HCT116 (cell line): ENCODE data around the gene LYPD4. TPM values are rescaled to one million over a fixed set of nuclear protein-coding genes. Genes with fewer than 3 reads are reported as not detected.

Experiments used
- ATAC-seq: fragments of 200-7000 bp; cut with Tn5 transposase; 2 replicates; pipeline ENCODE4 v1.9.1; 2020; ENCODE audit warnings: mild to moderate bottlenecking, moderate library complexity
- BruUV-seq: library from RNA; stranded (reverse); fragments of 400-500 nt; replicated peaks from 2 replicates; lab custom pipeline; 2021; lab: Mats Ljungman, UMichigan
- CTCF ChIA-PET: fragments of 300-600 bp; sonication (Branson Sonifier 250); formaldehyde crosslinking; loops from one replicate; lab custom pipeline; 2021; ENCODE audit warnings: antibody characterized with exemption; lab: Charles Lee
- POLR2A ChIA-PET: fragments of 300-600, 350-600 bp; sonication (Branson Sonifier 250); formaldehyde crosslinking; loops from one replicate; lab custom pipeline; 2021; ENCODE audit warnings: antibody characterized with exemption; lab: Charles Lee
- RAD21 ChIA-PET, 2 experiments: fragments of 300-600 bp; sonication (Branson Sonifier 250); formaldehyde crosslinking; loops; one replicate each; lab custom pipeline; 2023; ENCODE audit warnings: low total read pairs in 2 of 2; ENCODE audit not compliant: uncharacterized antibody in 2 of 2, unreplicated experiment in 2 of 2, low non-redundant PET in 1 of 2; lab: Charles Lee
- DNase-seq: peaks from one replicate; pipeline ENCODE4 v3.0.0-alpha.2; 2010; ENCODE audit warnings: low read depth, low spot score
- H2AFZ ChIP-seq: fragments of 200-600 bp; shearing (Covaris generic), sonication (generic); 2 replicates; pipeline ENCODE4 v1.6.1; 2017; ENCODE audit warnings: low read depth, mixed run types, mixed read lengths, antibody characterized with exemption, low read length; ENCODE audit not compliant: poor library complexity, severe bottlenecking
- H3K27ac ChIP-seq: 2 replicates; pipeline ENCODE4 v1.5.1; 2012; ENCODE audit warnings: low read depth, low read length
- H3K27me3 ChIP-seq: fragments of 200-600 bp; sonication (generic); 2 replicates; pipeline ENCODE4 v1.6.1; 2016; ENCODE audit warnings: mixed run types, low read length, mixed read lengths; ENCODE audit not compliant: insufficient read depth
- H3K36me3 ChIP-seq, 2 experiments: fragments of 200-500 bp in 1 of 2; fragments of 200-600 bp in 1 of 2; sonication (Bioruptor generic) in 1 of 2; sonication (generic) in 1 of 2; 2 replicates each; pipeline versions ENCODE4 v1.5.1 to v1.6.1; 2014 to 2016; ENCODE audit warnings: low read length in 2 of 2, inconsistent platforms in 1 of 2, mixed read lengths in 1 of 2, mixed run types in 1 of 2; ENCODE audit not compliant: insufficient read depth in 2 of 2, control insufficient read depth in 1 of 2
- H3K4me1 ChIP-seq, 2 experiments: fragments of 200-600 bp in 1 of 2; sonication (generic) in 1 of 2; 2 replicates each; pipeline versions ENCODE4 v1.5.1 to v1.6.1; 2012 to 2017; ENCODE audit warnings: low read length in 2 of 2, inconsistent platforms in 1 of 2, mild to moderate bottlenecking in 1 of 2, mixed read lengths in 1 of 2, mixed run types in 1 of 2, moderate library complexity in 1 of 2; ENCODE audit not compliant: insufficient read depth in 2 of 2, control insufficient read depth in 1 of 2
- H3K4me2 ChIP-seq: fragments of 200-600 bp; sonication (generic); 2 replicates; pipeline ENCODE4 v1.6.1; 2017; ENCODE audit warnings: mixed run types, low read length, mixed read lengths
- H3K4me3 ChIP-seq, 2 experiments: fragments of 200-600 bp in 1 of 2; sonication (generic) in 1 of 2; replicated peaks in 1 of 2; 2 replicates each; pipeline ENCODE4 v1.5.1; 2011 to 2016; ENCODE audit warnings: low read length in 2 of 2, control low read depth in 1 of 2, low read depth in 1 of 2, mild to moderate bottlenecking in 1 of 2, mixed read lengths in 1 of 2, mixed run types in 1 of 2
- H3K79me2 ChIP-seq: fragments of 200-600 bp; sonication (generic); 2 replicates; pipeline ENCODE4 v1.6.1; 2017; ENCODE audit warnings: mild to moderate bottlenecking, mixed run types, low read length, moderate library complexity, mixed read lengths; ENCODE audit not compliant: insufficient read depth
- H3K9ac ChIP-seq: fragments of 200-600 bp; sonication (generic); 2 replicates; pipeline ENCODE4 v1.6.1; 2016; ENCODE audit warnings: low read length, mixed read lengths
- H3K9me2 ChIP-seq: fragments of 200-600 bp; sonication (generic), shearing (Covaris generic); 2 replicates; pipeline ENCODE4 v1.6.1; 2017; ENCODE audit warnings: mixed run types, mild to moderate bottlenecking, moderate library complexity; ENCODE audit not compliant: insufficient read depth
- H3K9me3 ChIP-seq, 2 experiments: fragments of 200-500 bp in 1 of 2; fragments of 200-600 bp in 1 of 2; sonication (Bioruptor generic) in 1 of 2; sonication (generic) in 1 of 2; 2 replicates each; pipeline ENCODE4 v1.6.1; 2014 to 2017; ENCODE audit warnings: low read length in 2 of 2, mixed read lengths in 2 of 2, inconsistent platforms in 1 of 2, low read depth in 1 of 2, mild to moderate bottlenecking in 1 of 2, mixed run types in 1 of 2, moderate library complexity in 1 of 2; ENCODE audit not compliant: control insufficient read depth in 1 of 2, insufficient read depth in 1 of 2
- H4K20me1 ChIP-seq: fragments of 200-600 bp; sonication (generic), shearing (Covaris generic); 2 replicates; pipeline ENCODE4 v1.6.1; 2017; ENCODE audit warnings: mixed run types, mild to moderate bottlenecking, moderate library complexity; ENCODE audit not compliant: insufficient read depth
- CEBPB ChIP-seq: IDR thresholded peaks from 2 replicates; pipeline ENCODE4 v1.6.1; 2012; ENCODE audit warnings: low read depth
- ELF1 ChIP-seq: IDR thresholded peaks from 2 replicates; pipeline ENCODE4 v1.6.1; 2012; ENCODE audit warnings: low read depth, borderline replicate concordance
- EZH2 ChIP-seq: fragments of 200-600 bp; sonication (generic); IDR thresholded peaks from 2 replicates; pipeline ENCODE4 v1.6.1; 2017; ENCODE audit warnings: antibody characterized with exemption, mixed run types
- FOSL1 ChIP-seq: IDR thresholded peaks from 2 replicates; pipeline ENCODE4 v1.6.1; 2012; ENCODE audit warnings: low read depth
- POLR2AphosphoS5 ChIP-seq: IDR thresholded peaks from 2 replicates; pipeline ENCODE4 v1.6.1; 2011; ENCODE audit warnings: mild to moderate bottlenecking, low read depth, low read length, moderate library complexity
- REST ChIP-seq: IDR thresholded peaks from 2 replicates; pipeline ENCODE4 v1.6.1; 2012; ENCODE audit warnings: low read depth
- SP1 ChIP-seq: IDR thresholded peaks from 2 replicates; pipeline ENCODE4 v1.6.1; 2012; ENCODE audit warnings: low read depth
- SRF ChIP-seq: IDR thresholded peaks from 2 replicates; pipeline ENCODE4 v1.6.1; 2012; ENCODE audit warnings: low read depth
- TCF7L2 ChIP-seq: IDR thresholded peaks from 2 replicates; pipeline ENCODE4 v1.7.0; 2011; ENCODE audit warnings: borderline replicate concordance, inconsistent platforms; ENCODE audit not compliant: insufficient read depth, insufficient read length; ENCODE audit errors: extremely low read depth
- intact Hi-C: fragments of 100-400 bp; cut with micrococcal nuclease; formaldehyde crosslinking; loops from 2 replicates; pipeline ENCODE4 v1.10.0; 2022
- total RNA-seq: library from RNA; stranded (reverse); gene quantifications from one replicate; pipeline ENCODE4 v1.2.1, GENCODE V29; 2021; ENCODE audit not compliant: unreplicated experiment

LYPD4 gene
- total RNA-seq, 1 experiment from 2014 or later, result not detected

GRCh38 chr19:41880329-41880708, 35.8 kb upstream of the LYPD4 start:
- DNase-seq, result no peak
- Histone ChIP-seq H3K36me3 (no peaks in the 10 kb centered on the region), H3K4me2 (no peak overlapping the region), H2AFZ (no peak overlapping the region), H3K4me1 (peaks cover 6 to 20% of the 10 kb centered on the region in 2 experiments; a peak in 3 of 4 replicates), H3K79me2 (peaks cover 18% of the 10 kb centered on the region), H3K27me3 (no peaks in the 10 kb centered on the region), H3K27ac (no peak overlapping the region), H4K20me1 (no peaks in the 10 kb centered on the region), H3K9me3 (no peaks in the 10 kb centered on the region), H3K4me3 (no peak overlapping the region), H3K9me2 (no peaks in the 10 kb centered on the region), H3K9ac (no peak overlapping the region)
- BruUV-seq, result no TSS peak
- ChIA-PET CTCF (no interaction called here), RAD21 (no interaction called here), POLR2A (interaction anchor here (0.7 kb wide), 1 partner anchor 14 kb away, joined by 3 read pairs; no protein-coding TSS in a partner anchor)
- intact Hi-C loops, result loop anchor here (5.0 kb wide), 1 partner anchor 47 kb away; the partner anchor contains the start of gene ERFL
- no peak for ATAC-seq
- TF ChIP-seq FOSL1 (no peak), CEBPB (no peak), SRF (no peak), POLR2AphosphoS5 (no peak), EZH2 (no peak), SP1 (no peak), ELF1 (no peak), TCF7L2 (no peak), REST (no peak)
